Measurements from ENCODE around the gene ASAP2. TPM values are rescaled to one million over a fixed set of nuclear protein-coding genes. Genes with fewer than 3 reads are reported as not detected.
"Not testable (repeated sequence)": the region's sequence is repeated elsewhere in the genome, so short reads cannot be mapped to it uniquely, and the experiment has no call there.

Gene ASAP2
- polyA plus RNA-seq, 3 donors: 0.08 to 1.1 (median 0.20) TPM

- Mint-ChIP-seq H3K36me3 (peaks cover 0 to 3% of the 10 kb centered on the region in 2 donors), H3K27ac (no peak overlapping the region), H3K4me3 (no peak overlapping the region), H3K4me1 (no peaks in the 10 kb centered on the region), H3K27me3 (ENCODE audit: low read depth in 3 of 3) (peaks cover 0 to 3% (median 0%) of the 10 kb centered on the region in 3 donors), H3K9me3 (peaks cover 0 to 2% (median 0%) of the 10 kb centered on the region in 7 donors)
- no peak overlapping the region for H3K4me3 ChIP-seq (replicated peaks in 1 of 3; ENCODE audit: low read depth in 2 of 3, low read length in 3 of 3)
- no peaks in the 10 kb centered on the region for H3K27me3 ChIP-seq (ENCODE audit: control insufficient read depth in 2 of 2, insufficient read depth in 2 of 2, low read length in 2 of 2)
- no peak overlapping the region for H3K9ac ChIP-seq (ENCODE audit: insufficient read depth, low read length, poor library complexity, severe bottlenecking)
- TF ChIP-seq CTCF (IDR thresholded peaks at IDR 0.05): no peak
- DNase-seq: no peak
- H4K20me1 ChIP-seq (ENCODE audit: insufficient read depth, low read length): no peaks in the 10 kb centered on the region
- no peak overlapping the region for H3K4me2 ChIP-seq (replicated peaks; ENCODE audit: extremely low read depth, low read length, poor library complexity, severe bottlenecking)
- no peaks in the 10 kb centered on the region for H3K36me3 ChIP-seq (replicated peaks in 1 of 2; ENCODE audit: control insufficient read depth in 1 of 2, insufficient read depth in 2 of 2, low read length in 2 of 2)
- intact Hi-C loops (cut with micrococcal nuclease): no loop called here
- H3K79me2 ChIP-seq (ENCODE audit: insufficient read depth, low read length): no peaks in the 10 kb centered on the region
- no peak overlapping the region for H3K27ac ChIP-seq (ENCODE audit: low read depth in 1 of 2, low read length in 2 of 2)
- no peaks in the 10 kb centered on the region for H3K9me3 ChIP-seq (replicated peaks in 1 of 2; ENCODE audit: control insufficient read depth in 1 of 2, insufficient read depth in 1 of 2, low read length in 2 of 2)
- H2AFZ ChIP-seq (ENCODE audit: insufficient read depth, low read depth, low read length, poor library complexity, severe bottlenecking): no peak overlapping the region
- no peaks in the 10 kb centered on the region for H3K4me1 ChIP-seq (ENCODE audit: control insufficient read depth in 1 of 2, insufficient read depth in 2 of 2, low read length in 2 of 2)
- 96% methylated on average over 15 of the region's 15 CpGs for WGBS (ENCODE audit: insufficient coverage)
Observed at GRCh38 chr2:9394816-9395215, 188.2 kb downstream of the ASAP2 start.

- no peaks in the 10 kb centered on the region for H3K27me3 ChIP-seq (ENCODE audit: control insufficient read depth in 2 of 2, insufficient read depth in 2 of 2, low read length in 2 of 2)
- H3K4me3 ChIP-seq (replicated peaks in 1 of 3; ENCODE audit: low read depth in 2 of 3, low read length in 3 of 3): no peak overlapping the region
- no peaks in the 10 kb centered on the region for H3K4me1 Mint-ChIP-seq
- H3K4me2 ChIP-seq (replicated peaks; ENCODE audit: extremely low read depth, low read length, poor library complexity, severe bottlenecking): no peak overlapping the region
- no peaks in the 10 kb centered on the region for H3K4me1 ChIP-seq (ENCODE audit: control insufficient read depth in 1 of 2, insufficient read depth in 2 of 2, low read length in 2 of 2)
- TF ChIP-seq CTCF (IDR thresholded peaks at IDR 0.05): no peak
- no peaks in the 10 kb centered on the region for H4K20me1 ChIP-seq (ENCODE audit: insufficient read depth, low read length)
- H2AFZ ChIP-seq (ENCODE audit: insufficient read depth, low read depth, low read length, poor library complexity, severe bottlenecking): no peak overlapping the region
- peaks cover 0 to 4% (median 2%) of the 10 kb centered on the region in 3 donors for H3K27me3 Mint-ChIP-seq (ENCODE audit: low read depth in 3 of 3)
- DNase-seq: no peak
- H3K4me3 Mint-ChIP-seq: no peak overlapping the region
- no peaks in the 10 kb centered on the region for H3K36me3 ChIP-seq (replicated peaks in 1 of 2; ENCODE audit: control insufficient read depth in 1 of 2, insufficient read depth in 2 of 2, low read length in 2 of 2)
- no peaks in the 10 kb centered on the region for H3K9me3 ChIP-seq (replicated peaks in 1 of 2; ENCODE audit: control insufficient read depth in 1 of 2, insufficient read depth in 1 of 2, low read length in 2 of 2)
- H3K9ac ChIP-seq (ENCODE audit: insufficient read depth, low read length, poor library complexity, severe bottlenecking): no peak overlapping the region
- no peaks in the 10 kb centered on the region for H3K36me3 Mint-ChIP-seq
- no peak overlapping the region for H3K27ac ChIP-seq (ENCODE audit: low read depth in 1 of 2, low read length in 2 of 2)
- peaks cover 0 to 2% (median 0%) of the 10 kb centered on the region in 7 donors for H3K9me3 Mint-ChIP-seq
- no peaks in the 10 kb centered on the region for H3K79me2 ChIP-seq (ENCODE audit: insufficient read depth, low read length)
- intact Hi-C loops (cut with micrococcal nuclease): no loop called here
- WGBS (ENCODE audit: insufficient coverage): 97% methylated on average over 10 of the region's 14 CpGs
- H3K27ac Mint-ChIP-seq: peak overlapping the region in 1 of 7 donors; percentile 10
Observed at GRCh38 chr2:9397201-9397600, 190.6 kb downstream of the ASAP2 start.

GRCh38 chr2:9398251-9398650 lies 191.6 kb downstream of the ASAP2 start:
- H3K27ac Mint-ChIP-seq; H3K4me1 ChIP-seq (ENCODE audit: control insufficient read depth in 1 of 2, insufficient read depth in 2 of 2, low read length in 2 of 2); H3K36me3 Mint-ChIP-seq; H3K27me3 Mint-ChIP-seq (ENCODE audit: low read depth in 3 of 3); H3K9ac ChIP-seq (ENCODE audit: insufficient read depth, low read length, poor library complexity, severe bottlenecking); H4K20me1 ChIP-seq (ENCODE audit: insufficient read depth, low read length); H3K27me3 ChIP-seq (ENCODE audit: control insufficient read depth in 2 of 2, insufficient read depth in 2 of 2, low read length in 2 of 2); H3K79me2 ChIP-seq (ENCODE audit: insufficient read depth, low read length); H3K4me3 ChIP-seq (replicated peaks in 1 of 3; ENCODE audit: low read depth in 2 of 3, low read length in 3 of 3); H3K27ac ChIP-seq (ENCODE audit: low read depth in 1 of 2, low read length in 2 of 2); H3K4me2 ChIP-seq (replicated peaks; ENCODE audit: extremely low read depth, low read length, poor library complexity, severe bottlenecking); H2AFZ ChIP-seq (ENCODE audit: insufficient read depth, low read depth, low read length, poor library complexity, severe bottlenecking); intact Hi-C loops (cut with micrococcal nuclease); H3K4me1 Mint-ChIP-seq; DNase-seq; H3K9me3 ChIP-seq (replicated peaks in 1 of 2; ENCODE audit: control insufficient read depth in 1 of 2, insufficient read depth in 1 of 2, low read length in 2 of 2); H3K36me3 ChIP-seq (replicated peaks in 1 of 2; ENCODE audit: control insufficient read depth in 1 of 2, insufficient read depth in 2 of 2, low read length in 2 of 2); H3K9me3 Mint-ChIP-seq; H3K4me3 Mint-ChIP-seq: not testable (repeated sequence)
- 90% methylated on average over 11 of the region's 11 CpGs for WGBS (ENCODE audit: insufficient coverage)

Measured in CD14-positive monocyte (primary cell).